H1 (cell line): ENCODE data around the gene NHLRC2. TPM values are rescaled to one million over a fixed set of nuclear protein-coding genes. Genes with fewer than 3 reads are reported as not detected.

ENCODE experiments used
- CTCF ChIA-PET: fragments of 300-600 bp; sonication (Branson Sonifier 250); formaldehyde crosslinking; loops from one replicate; lab custom pipeline; 2021; ENCODE audit not compliant: partially characterized antibody; lab: Charles Lee
- POLR2A ChIA-PET: fragments of 300-600 bp; sonication (Branson Sonifier 250); formaldehyde crosslinking; loops from one replicate; lab custom pipeline; 2021; ENCODE audit warnings: inconsistent platforms; ENCODE audit not compliant: partially characterized antibody; lab: Charles Lee
- DNase-seq, 2 experiments: peaks; one replicate each; pipeline versions ENCODE4 v3.0.0 to v3.0.0-alpha.2; 2010 to 2022; ENCODE audit warnings: low spot score in 2 of 2, low read depth in 1 of 2, mixed read lengths in 1 of 2
- FAIRE-seq: peaks from 2 replicates; lab custom pipeline; 2011; peaks lifted over from hg19 to GRCh38; lab: Jason Lieb, UNC
- H2AFZ ChIP-seq: 2 replicates; pipeline ENCODE4 v1.8.1; 2012; ENCODE audit warnings: low read length, inconsistent platforms
- H2AK5ac ChIP-seq: 2 replicates; pipeline ENCODE4 v1.6.1; 2013; ENCODE audit warnings: low read depth, low read length
- H2BK120ac ChIP-seq: replicated peaks from 2 replicates; pipeline ENCODE3; 2013; ENCODE audit warnings: low read depth, low read length, inconsistent platforms
- H2BK12ac ChIP-seq: 2 replicates; pipeline ENCODE4 v1.6.1; 2013; ENCODE audit warnings: low read depth, low read length
- H2BK15ac ChIP-seq: 2 replicates; pipeline ENCODE4 v1.6.1; 2013; ENCODE audit warnings: low read length
- H2BK20ac ChIP-seq: 2 replicates; pipeline ENCODE4 v1.6.1; 2013; ENCODE audit warnings: low read length
- H2BK5ac ChIP-seq: 2 replicates; pipeline ENCODE4 v1.6.1; 2013; ENCODE audit warnings: low read depth, low read length
- H3K14ac ChIP-seq: 2 replicates; pipeline ENCODE4 v1.6.1; 2013; ENCODE audit warnings: inconsistent platforms; ENCODE audit not compliant: insufficient read length
- H3K18ac ChIP-seq: 2 replicates; pipeline ENCODE4 v1.6.1; 2013; ENCODE audit warnings: low read length; ENCODE audit errors: extremely low read depth
- H3K23ac ChIP-seq: 2 replicates; pipeline ENCODE4 v1.6.1; 2013; ENCODE audit warnings: inconsistent platforms; ENCODE audit not compliant: insufficient read length
- H3K23me2 ChIP-seq: 2 replicates; pipeline ENCODE4 v1.6.1; 2013; ENCODE audit warnings: low read depth, low read length
- H3K27ac ChIP-seq: 2 replicates; pipeline ENCODE4 v1.6.1; 2011; ENCODE audit warnings: low read depth, low read length, inconsistent platforms
- H3K27me3 ChIP-seq, 4 experiments: replicated peaks in 1 of 4; 1 replicate in 1 of 4; 2 replicates in 3 of 4; pipeline versions ENCODE4 v1.6.1 to v1.8.1; 2011 to 2013; ENCODE audit warnings: low read length in 3 of 4, mild to moderate bottlenecking in 3 of 4, inconsistent platforms in 2 of 4, mixed read lengths in 2 of 4, moderate library complexity in 1 of 4; ENCODE audit not compliant: control insufficient read depth in 3 of 4, insufficient read depth in 3 of 4; ENCODE audit errors: extremely low read depth in 1 of 4
- H3K36me3 ChIP-seq, 4 experiments: 2 replicates each; pipeline versions ENCODE4 v1.6.1 to v1.8.1; 2011 to 2013; ENCODE audit warnings: mild to moderate bottlenecking in 4 of 4, low read length in 3 of 4, moderate library complexity in 2 of 4, control low read depth in 1 of 4, inconsistent platforms in 1 of 4; ENCODE audit not compliant: insufficient read depth in 4 of 4, control insufficient read depth in 2 of 4
- H3K4ac ChIP-seq: replicated peaks from 2 replicates; pipeline ENCODE3; 2013; ENCODE audit warnings: low read length, low read depth, mixed read lengths, inconsistent platforms; ENCODE audit not compliant: insufficient read length
- H3K4me1 ChIP-seq, 4 experiments: replicated peaks in 1 of 4; 1 replicate in 1 of 4; 2 replicates in 3 of 4; pipeline versions ENCODE4 v1.6.1 to v1.8.1; 2011 to 2013; ENCODE audit warnings: low read length in 3 of 4, inconsistent platforms in 2 of 4, mixed read lengths in 1 of 4; ENCODE audit not compliant: insufficient read depth in 4 of 4, control insufficient read depth in 3 of 4
- H3K4me2 ChIP-seq, 2 experiments: 2 replicates each; pipeline versions ENCODE4 v1.6.1 to v1.8.1; 2011 to 2013; ENCODE audit warnings: low read depth in 2 of 2, low read length in 2 of 2, control low read depth in 1 of 2, inconsistent platforms in 1 of 2, mild to moderate bottlenecking in 1 of 2; ENCODE audit not compliant: insufficient read depth in 1 of 2
- H3K4me3 ChIP-seq, 4 experiments: fragments of 200-600, 300-600 bp in 1 of 4; sonication (generic), shearing (Covaris generic), sonication (Bioruptor Twin) in 1 of 4; 2 replicates each; pipeline versions ENCODE4 v1.5.1 to v1.8.1; 2011 to 2016; ENCODE audit warnings: low read length in 4 of 4, low read depth in 3 of 4, control low read depth in 2 of 4, inconsistent platforms in 2 of 4, mild to moderate bottlenecking in 2 of 4, mixed read lengths in 1 of 4, moderate library complexity in 1 of 4; ENCODE audit not compliant: insufficient read depth in 2 of 4; ENCODE audit errors: extremely low read depth in 1 of 4
- H3K56ac ChIP-seq: replicated peaks from 2 replicates; pipeline ENCODE3; 2013; ENCODE audit warnings: low read depth, mild to moderate bottlenecking, mixed read lengths, low read length, inconsistent platforms; ENCODE audit not compliant: insufficient read length
- H3K79me1 ChIP-seq: 2 replicates; pipeline ENCODE4 v1.6.1; 2013; ENCODE audit warnings: low read depth, low read length, control low read depth
- H3K79me2 ChIP-seq, 2 experiments: 2 replicates each; pipeline versions ENCODE4 v1.6.1 to v1.8.1; 2012 to 2013; ENCODE audit warnings: low read length in 2 of 2, mild to moderate bottlenecking in 2 of 2, inconsistent platforms in 1 of 2; ENCODE audit not compliant: insufficient read depth in 2 of 2, control insufficient read depth in 1 of 2
- H3K9ac ChIP-seq, 4 experiments: replicated peaks in 1 of 4; 1 replicate in 1 of 4; 2 replicates in 3 of 4; pipeline versions ENCODE4 v1.6.1 to v1.8.1; 2011 to 2013; ENCODE audit warnings: low read depth in 3 of 4, low read length in 3 of 4, control low read depth in 2 of 4, mild to moderate bottlenecking in 2 of 4, moderate library complexity in 2 of 4, inconsistent platforms in 1 of 4; ENCODE audit errors: extremely low read depth in 1 of 4
- H3K9me3 ChIP-seq, 2 experiments: 2 replicates each; pipeline versions ENCODE4 v1.6.1 to v1.8.1; 2012 to 2013; ENCODE audit warnings: mild to moderate bottlenecking in 2 of 2, moderate library complexity in 2 of 2, control low read depth in 1 of 2, inconsistent platforms in 1 of 2, low read depth in 1 of 2, low read length in 1 of 2, mixed read lengths in 1 of 2; ENCODE audit not compliant: insufficient read depth in 2 of 2
- H4K20me1 ChIP-seq, 2 experiments: replicated peaks in 1 of 2; 2 replicates each; pipeline versions ENCODE3 to v1.8.1; 2011 to 2013; ENCODE audit warnings: inconsistent platforms in 2 of 2, low read length in 2 of 2, mild to moderate bottlenecking in 1 of 2; ENCODE audit not compliant: insufficient read depth in 2 of 2, control insufficient read depth in 1 of 2
- H4K5ac ChIP-seq: 2 replicates; pipeline ENCODE4 v1.6.1; 2013; ENCODE audit warnings: low read length, low read depth, mixed read lengths, inconsistent platforms; ENCODE audit not compliant: insufficient read length
- H4K8ac ChIP-seq: 2 replicates; pipeline ENCODE4 v1.8.0; 2013; ENCODE audit warnings: mild to moderate bottlenecking, moderate library complexity, low read length, inconsistent platforms; ENCODE audit not compliant: insufficient read depth; ENCODE audit errors: extremely low read depth
- H4K91ac ChIP-seq: replicated peaks from 2 replicates; pipeline ENCODE3; 2013; ENCODE audit warnings: low read length, mixed read lengths, inconsistent platforms; ENCODE audit not compliant: insufficient read length
- SRF ChIP-seq: IDR thresholded peaks from 2 replicates; pipeline ENCODE4 v1.6.1; 2011; ENCODE audit warnings: mild to moderate bottlenecking, low read depth, low read length, moderate library complexity
- TAF7 ChIP-seq: optimal IDR thresholded peaks from 2 replicates; pipeline ENCODE3; 2011; ENCODE audit warnings: low read depth, mild to moderate bottlenecking, inconsistent platforms, low read length, moderate library complexity, borderline replicate concordance
- WGBS, 2 experiments: shearing (Covaris generic) in 1 of 2; methylation state at CpG; one replicate each; pipeline versions ENCODE4 v1.1.6 to v1.1.7; 2013 to 2015; ENCODE audit warnings: low lambda C conversion rate in 2 of 2, mixed read lengths in 2 of 2, inconsistent platforms in 1 of 2, low coverage in 1 of 2, missing lambda C conversion rate in 1 of 2; ENCODE audit not compliant: insufficient replicate concordance in 2 of 2, insufficient coverage in 1 of 2, insufficient read length in 1 of 2; ENCODE audit errors: extremely low coverage in 1 of 2, missing lambda C conversion rate in 1 of 2; 5-methylcytosine and 5-hydroxymethylcytosine counted together
- polyA plus RNA-seq, 7 experiments: library from polyadenylated mRNA; depleted of rRNA in 3 of 7; stranded (reverse) in 5 of 7; unstranded in 2 of 7; fragments of >200 nt in 5 of 7; fragments of 200-250 nt in 2 of 7; gene quantifications; 1 replicate in 5 of 7; 2 replicates in 1 of 7; 4 replicates in 1 of 7; pipeline versions ENCODE4 v1.2.1 to v1.2.3, GENCODE V29; 2011 to 2013; ENCODE audit warnings: missing spikeins in 2 of 7, mixed read lengths in 2 of 7
- total RNA-seq: library from RNA; stranded (reverse); fragmentation: NEBNext Ultra II Directional; extraction: Animal tissue kit (Norgen Biotek cat#: 25700); gene quantifications from 2 replicates; pipeline ENCODE4 v1.2.1, GENCODE V29; 2021

The NHLRC2 gene
- total and polyA plus RNA-seq, 2 of the 8 experiments (the other 6 are each of a cell fraction or from before 2014, with no cell fraction given), result 4.9 to 25.6 TPM

DNA sequence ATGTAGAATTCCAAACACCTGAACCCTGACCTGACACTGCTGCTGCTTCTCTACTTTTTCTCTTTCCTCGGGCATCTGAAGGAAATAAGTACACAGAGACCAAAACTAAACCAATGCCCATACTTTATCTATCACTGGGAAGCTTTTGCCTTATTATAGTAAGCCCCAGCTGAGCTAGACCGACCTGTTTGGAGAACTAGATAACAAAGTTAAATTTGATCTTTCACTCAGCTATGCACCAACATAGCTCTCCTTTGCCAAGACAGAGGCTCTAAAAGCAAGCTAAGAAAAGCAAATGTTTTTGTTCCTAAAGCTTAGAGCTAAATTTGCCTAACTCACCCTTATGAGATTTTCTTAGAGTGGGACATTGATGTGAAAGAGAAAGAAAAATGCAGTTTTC lies 39.1 kb downstream of the NHLRC2 start:
- no peak overlapping the region for H2BK15ac ChIP-seq
- no peak overlapping the region for H3K23ac ChIP-seq
- H3K23me2 ChIP-seq, result no peaks in the 10 kb centered on the region
- no peak overlapping the region for H2BK12ac ChIP-seq
- no peak overlapping the region for H4K8ac ChIP-seq
- peaks cover 0 to 3% of the 10 kb centered on the region in 2 experiments for H4K20me1 ChIP-seq
- no peak overlapping the region for H3K27ac ChIP-seq
- H2BK120ac ChIP-seq, result no peak overlapping the region
- no peaks in the 10 kb centered on the region for H3K79me1 ChIP-seq
- H3K4me1 ChIP-seq, result no peaks in the 10 kb centered on the region
- H3K27me3 ChIP-seq, result no peaks in the 10 kb centered on the region
- no peak for DNase-seq
- peaks cover 0 to 4% of the 10 kb centered on the region in 2 experiments; a peak in 1 of 4 replicates for H3K79me2 ChIP-seq
- peaks cover 0 to 9% (median 2%) of the 10 kb centered on the region in 4 experiments; a peak in 5 of 8 replicates for H3K36me3 ChIP-seq
- H3K9me3 ChIP-seq, result no peaks in the 10 kb centered on the region
- POLR2A ChIA-PET, result no interaction called here
- H2BK5ac ChIP-seq, result no peak overlapping the region
- no peak overlapping the region for H3K56ac ChIP-seq
- H3K4me3 ChIP-seq, result no peak overlapping the region
- H3K4me2 ChIP-seq, result no peak overlapping the region
- no peak overlapping the region for H4K91ac ChIP-seq
- CTCF ChIA-PET, result no interaction called here
- TF ChIP-seq TAF7 (no peak), SRF (no peak)
- TF ChIP-seq, all 59 proteins: peak for 0
- FAIRE-seq, result no peak
- WGBS, 2 experiments, result 100% methylated on average over 2 of the region's 2 CpGs; no CpG with 5 or more reads in 1 of the 2 experiments
- no peak overlapping the region for H2AFZ ChIP-seq
- H3K9ac ChIP-seq, result no peak overlapping the region
- no peak overlapping the region for H4K5ac ChIP-seq
- H2BK20ac ChIP-seq, result no peak overlapping the region
- H2AK5ac ChIP-seq, result no peak overlapping the region
- no peak overlapping the region for H3K4ac ChIP-seq
- no peak overlapping the region for H3K14ac ChIP-seq
- no peak overlapping the region for H3K18ac ChIP-seq
